Thyroid gland (tissue), 4 donors: ENCODE results near the gene COL23A1. TPM values are rescaled to one million over a fixed set of nuclear protein-coding genes. Genes with fewer than 3 reads are reported as not detected.

Source experiments
- DNase-seq, 2 donors: peaks; one replicate each; pipeline ENCODE4 v3.0.0-alpha.2; 2019
- H3K27ac ChIP-seq, 3 donors: fragments of 200-600 bp; sonication (generic); 1 replicate in 2 of 3; 2 replicates in 1 of 3; pipeline ENCODE4 v1.5.1; 2016 to 2019; ENCODE audit warnings: mild to moderate bottlenecking in 1 of 3, moderate library complexity in 1 of 3
- H3K27me3 ChIP-seq: fragments of 200-600 bp; sonication (generic); one replicate; pipeline ENCODE4 v1.5.1; 2019
- H3K36me3 ChIP-seq, 2 donors: fragments of 200-600 bp; sonication (generic); one replicate each; pipeline ENCODE4 v1.5.1; 2016 to 2019
- H3K4me1 ChIP-seq, 2 donors: fragments of 200-600 bp; sonication (generic); one replicate each; pipeline ENCODE4 v1.5.1; 2017 to 2019
- H3K4me3 ChIP-seq, 3 donors: fragments of 200-600 bp; sonication (generic); replicated peaks in 1 of 3; 1 replicate in 2 of 3; 2 replicates in 1 of 3; pipeline ENCODE4 v1.5.1; 2016; ENCODE audit warnings: mild to moderate bottlenecking in 1 of 3
- H3K9me3 ChIP-seq: fragments of 200-600 bp; sonication (generic); one replicate; pipeline ENCODE4 v1.5.1; 2017
- CTCF ChIP-seq, 6 experiments: fragments of 200-600 bp in 3 of 6; fragments of 450-650 bp in 3 of 6; sonication (generic) in 3 of 6; IDR thresholded peaks; one replicate each; pipeline ENCODE4 v1.5.1; 2016 to 2019; ENCODE audit warnings: antibody characterized with exemption in 6 of 6, mild to moderate bottlenecking in 2 of 6, inconsistent platforms in 1 of 6, moderate library complexity in 1 of 6
- POLR2A ChIP-seq, 2 donors: fragments of 450-650 bp; IDR thresholded peaks; one replicate each; pipeline ENCODE4 v1.6.1; 2017; ENCODE audit warnings: antibody characterized with exemption in 2 of 2, mild to moderate bottlenecking in 2 of 2, moderate library complexity in 1 of 2
- WGBS, 2 donors: methylation state at CpG; one replicate each; pipeline ENCODE4 v1.1.5; 2017; 5-methylcytosine and 5-hydroxymethylcytosine counted together
- intact Hi-C: fragments of 100-400 bp; cut with DNase I; formaldehyde crosslinking; loops from one replicate; pipeline ENCODE4 v1.15.1; 2023
- total RNA-seq, 4 donors: library from RNA; depleted of rRNA; stranded (reverse); fragments of >200 nt; gene quantifications; one replicate each; pipeline ENCODE4 v1.2.3, GENCODE V29; 2016

COL23A1 gene
- total RNA-seq, 4 donors from 2014 or later: 76.6 to 108 (median 95.7) TPM

- H3K4me1 ChIP-seq: peaks cover 5 to 24% of the 10 kb centered on the region in 2 donors
- no peak overlapping the region for H3K4me3 ChIP-seq
- H3K9me3 ChIP-seq: no peaks in the 10 kb centered on the region
- TF ChIP-seq CTCF (IDR thresholded peaks at IDR 0.05) (no peak), POLR2A (IDR thresholded peaks at IDR 0.05) (no peak)
- no peaks in the 10 kb centered on the region for H3K27me3 ChIP-seq
- no peak for DNase-seq
- H3K36me3 ChIP-seq: no peaks in the 10 kb centered on the region
- H3K27ac ChIP-seq: no peak overlapping the region
- 93 to 95% methylated on average over 7 of the region's 7 CpGs for WGBS, 2 donors
- intact Hi-C loops: no loop called here
These were observed 35.2 kb downstream of the COL23A1 start for GRCh38 chr5:178555005-178555404.

GRCh38 chr5:178554311-178554710, 35.9 kb downstream of the COL23A1 start:
- no peaks in the 10 kb centered on the region for H3K27me3 ChIP-seq
- H3K4me3 ChIP-seq: no peak overlapping the region
- no peak for TF ChIP-seq POLR2A (IDR thresholded peaks at IDR 0.05)
- TF ChIP-seq CTCF (IDR thresholded peaks at IDR 0.05): no peak
- intact Hi-C loops: loop anchor here (5.0 kb wide), 1 partner anchor 272 kb away; no protein-coding TSS in a partner anchor
- H3K27ac ChIP-seq: peak overlapping the region in 1 of 3 donors; percentile 83
- no peaks in the 10 kb centered on the region for H3K36me3 ChIP-seq
- H3K9me3 ChIP-seq: no peaks in the 10 kb centered on the region
- 89 to 92% methylated on average over 11 of the region's 11 CpGs for WGBS, 2 donors
- no peak for DNase-seq
- H3K4me1 ChIP-seq: peaks cover 5 to 24% of the 10 kb centered on the region in 2 donors

- H3K9me3 ChIP-seq: no peaks in the 10 kb centered on the region
- H3K27me3 ChIP-seq: no peaks in the 10 kb centered on the region
- 60 to 71% methylated on average over 13 of the region's 13 CpGs for WGBS, 2 donors
- H3K27ac ChIP-seq: peak overlapping the region; percentile 60 to 83 (median 70)
- intact Hi-C loops: loop anchor here (5.0 kb wide), 1 partner anchor 271 kb away; no protein-coding TSS in a partner anchor
- TF ChIP-seq CTCF (IDR thresholded peaks at IDR 0.05) (no peak), POLR2A (IDR thresholded peaks at IDR 0.05) (no peak)
- H3K36me3 ChIP-seq: no peaks in the 10 kb centered on the region
- H3K4me1 ChIP-seq: peaks cover 5 to 24% of the 10 kb centered on the region in 2 donors
- peak; percentile 64 to 70 for DNase-seq
- no peak overlapping the region for H3K4me3 ChIP-seq
These were observed 36.7 kb downstream of the COL23A1 start for GRCh38 chr5:178553517-178553916.

- Histone ChIP-seq H3K36me3 (no peaks in the 10 kb centered on the region), H3K4me1 (peaks cover 5 to 32% of the 10 kb centered on the region in 2 donors), H3K9me3 (no peaks in the 10 kb centered on the region), H3K27ac (peak overlapping the region in 2 of 3 donors; percentile 60 to 83), H3K27me3 (no peaks in the 10 kb centered on the region), H3K4me3 (no peak overlapping the region)
- no peak for TF ChIP-seq POLR2A (IDR thresholded peaks at IDR 0.05)
- TF ChIP-seq CTCF (IDR thresholded peaks at IDR 0.05): peak in 1 of 6 experiments; percentile 5
- intact Hi-C loops: loop anchor here (5.0 kb wide), 1 partner anchor 269 kb away; no protein-coding TSS in a partner anchor
- 83 to 89% methylated on average over 7 of the region's 7 CpGs for WGBS, 2 donors
- DNase-seq: no peak
These were observed 38.7 kb downstream of the COL23A1 start for GRCh38 chr5:178551468-178551867.

GRCh38 chr5:178551059-178551458, 39.1 kb downstream of the COL23A1 start:
- Histone ChIP-seq H3K27me3 (no peaks in the 10 kb centered on the region), H3K9me3 (no peaks in the 10 kb centered on the region), H3K4me3 (no peak overlapping the region), H3K36me3 (no peaks in the 10 kb centered on the region), H3K4me1 (peaks cover 9 to 36% of the 10 kb centered on the region in 2 donors), H3K27ac (peak overlapping the region in 2 of 3 donors; percentile 60 to 83)
- intact Hi-C loops: loop anchor here (5.0 kb wide), 1 partner anchor 269 kb away; no protein-coding TSS in a partner anchor
- TF ChIP-seq CTCF (IDR thresholded peaks at IDR 0.05): peak in 5 of 6 experiments; percentile 14 to 54 (median 42)
- TF ChIP-seq POLR2A (IDR thresholded peaks at IDR 0.05): no peak
- DNase-seq: no peak
